Hepatocyte (in vitro differentiated cells): ENCODE data around the gene MMP12. TPM values are rescaled to one million over a fixed set of nuclear protein-coding genes. Genes with fewer than 3 reads are reported as not detected.
"Not testable (repeated sequence)": the region's sequence is repeated elsewhere in the genome, so short reads cannot be mapped to it uniquely, and the experiment has no call there.

Experiments
- DNase-seq: peaks from one replicate; pipeline ENCODE4 v3.0.0-alpha.2; 2016; ENCODE audit warnings: low spot score
- H2AFZ ChIP-seq: fragments of 200-600 bp; sonication (generic); 2 replicates; pipeline ENCODE4 v1.6.0; 2016; ENCODE audit warnings: antibody characterized with exemption, mild to moderate bottlenecking
- H3K27ac ChIP-seq: fragments of 200-600 bp; sonication (generic); 2 replicates; pipeline ENCODE4 v1.5.1; 2016; ENCODE audit warnings: mild to moderate bottlenecking
- H3K27me3 ChIP-seq: fragments of 200-600 bp; sonication (generic); 2 replicates; pipeline ENCODE4 v1.6.1; 2016
- H3K36me3 ChIP-seq: fragments of 200-600 bp; sonication (generic); replicated peaks from 2 replicates; pipeline ENCODE4 v1.5.1; 2016; ENCODE audit warnings: low read depth; ENCODE audit not compliant: insufficient read depth
- H3K4me1 ChIP-seq: fragments of 200-600 bp; sonication (generic); 2 replicates; pipeline ENCODE4 v1.5.1; 2016; ENCODE audit warnings: mild to moderate bottlenecking, moderate library complexity; ENCODE audit not compliant: insufficient read depth
- H3K4me2 ChIP-seq: fragments of 200-600 bp; sonication (generic); 2 replicates; pipeline ENCODE4 v1.6.0; 2016
- H3K4me3 ChIP-seq: fragments of 200-600 bp; sonication (generic); 2 replicates; pipeline ENCODE4 v1.5.1; 2016; ENCODE audit warnings: mild to moderate bottlenecking
- H3K79me2 ChIP-seq: fragments of 200-600 bp; sonication (generic); 2 replicates; pipeline ENCODE4 v1.6.0; 2017; ENCODE audit warnings: mild to moderate bottlenecking
- H3K9me2 ChIP-seq: fragments of 200-600 bp; sonication (generic); replicated peaks from 2 replicates; pipeline ENCODE4 v1.6.0; 2017; ENCODE audit warnings: mild to moderate bottlenecking; ENCODE audit not compliant: insufficient read depth
- H3K9me3 ChIP-seq: fragments of 200-600 bp; sonication (generic); 2 replicates; pipeline ENCODE4 v1.5.1; 2016; ENCODE audit warnings: low read depth, mild to moderate bottlenecking
- H4K20me1 ChIP-seq: fragments of 200-600 bp; sonication (generic); 2 replicates; pipeline ENCODE4 v1.6.0; 2016; ENCODE audit warnings: mild to moderate bottlenecking; ENCODE audit not compliant: insufficient read depth, poor library complexity, severe bottlenecking
- EZH2 ChIP-seq: fragments of 200-600 bp; sonication (generic); IDR thresholded peaks from 2 replicates; pipeline ENCODE4 v1.6.1; 2016; ENCODE audit warnings: antibody characterized with exemption, mild to moderate bottlenecking, borderline replicate concordance
- EZH2phosphoT487 ChIP-seq: fragments of 200-600 bp; sonication (generic); IDR thresholded peaks from one replicate; pipeline ENCODE4 v1.6.1; 2018; ENCODE audit warnings: antibody characterized with exemption, mild to moderate bottlenecking, low read depth, moderate library complexity; ENCODE audit not compliant: unreplicated experiment, severe bottlenecking
- WGBS: methylation state at CpG from one replicate; pipeline ENCODE4 v1.1.6; 2016; ENCODE audit warnings: low lambda C conversion rate; ENCODE audit errors: missing lambda C conversion rate; 5-methylcytosine and 5-hydroxymethylcytosine counted together
- polyA plus RNA-seq: library from polyadenylated mRNA; unstranded; fragments of >200 nt; fragmentation: Nextera tagmentation; extraction: Ambion mirVana; gene quantifications from 2 replicates; pipeline ENCODE4 v1.2.1, GENCODE V29; 2016
- total RNA-seq: library from RNA; depleted of rRNA; stranded (reverse); fragments of >200 nt; gene quantifications from 2 replicates; pipeline ENCODE4 v1.2.3, GENCODE V29; 2014
- TF ChIP-seq, protein P1 (sequence below): fragments of 200-600 bp; sonication (generic); IDR thresholded peaks from 2 replicates; pipeline ENCODE4 v1.5.1; 2016; ENCODE audit warnings: antibody characterized with exemption, mild to moderate bottlenecking; ENCODE audit not compliant: poor library complexity

Gene MMP12
- total and polyA plus RNA-seq, 2 experiments from 2014 or later, result 0.57 to 0.60 TPM

DNA sequence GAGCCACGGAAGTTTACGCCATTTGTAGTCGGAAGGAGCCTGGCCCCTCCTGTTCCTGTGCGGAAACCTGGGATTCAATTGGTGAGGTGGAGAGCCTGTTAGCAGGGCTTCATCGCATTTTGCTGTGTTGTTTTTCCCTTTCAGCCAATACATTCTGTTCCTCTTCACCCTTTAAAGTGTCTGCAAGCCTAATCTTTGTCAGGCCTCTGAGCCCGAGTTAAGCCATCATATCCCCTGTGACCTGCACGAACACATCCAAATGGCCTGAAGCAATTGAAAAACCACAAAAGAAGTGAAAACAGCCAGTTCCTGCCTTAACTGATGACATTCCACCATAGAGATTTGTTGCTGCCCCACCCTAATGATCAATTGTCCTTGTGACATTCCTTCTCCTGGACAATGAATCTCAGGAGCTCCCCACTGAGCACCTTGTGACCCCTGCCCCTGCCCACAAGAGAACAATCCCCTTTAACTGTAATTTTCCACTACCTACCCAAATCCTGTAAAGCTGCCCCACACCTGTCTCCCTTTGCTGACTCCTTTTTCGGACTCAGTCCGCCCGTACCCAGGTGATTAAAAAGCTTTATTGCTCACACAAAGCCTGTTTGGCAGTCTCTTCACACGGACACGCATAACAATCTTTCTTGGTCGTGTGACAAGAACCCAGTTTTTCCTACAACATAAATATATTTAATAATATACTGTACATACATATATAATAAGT, 37.1 kb upstream of the MMP12 start:
- Histone ChIP-seq H3K4me3 (no peak overlapping the region), H3K4me1 (no peaks in the 10 kb centered on the region), H2AFZ (no peak overlapping the region), H3K79me2 (no peaks in the 10 kb centered on the region), H4K20me1 (no peaks in the 10 kb centered on the region), H3K36me3 (no peaks in the 10 kb centered on the region), H3K9me2 (no peaks in the 10 kb centered on the region), H3K9me3 (no peaks in the 10 kb centered on the region), H3K4me2 (no peak overlapping the region), H3K27ac (no peak overlapping the region), H3K27me3 (no peaks in the 10 kb centered on the region)
- DNase-seq, result no peak
- TF ChIP-seq, protein P1, sequence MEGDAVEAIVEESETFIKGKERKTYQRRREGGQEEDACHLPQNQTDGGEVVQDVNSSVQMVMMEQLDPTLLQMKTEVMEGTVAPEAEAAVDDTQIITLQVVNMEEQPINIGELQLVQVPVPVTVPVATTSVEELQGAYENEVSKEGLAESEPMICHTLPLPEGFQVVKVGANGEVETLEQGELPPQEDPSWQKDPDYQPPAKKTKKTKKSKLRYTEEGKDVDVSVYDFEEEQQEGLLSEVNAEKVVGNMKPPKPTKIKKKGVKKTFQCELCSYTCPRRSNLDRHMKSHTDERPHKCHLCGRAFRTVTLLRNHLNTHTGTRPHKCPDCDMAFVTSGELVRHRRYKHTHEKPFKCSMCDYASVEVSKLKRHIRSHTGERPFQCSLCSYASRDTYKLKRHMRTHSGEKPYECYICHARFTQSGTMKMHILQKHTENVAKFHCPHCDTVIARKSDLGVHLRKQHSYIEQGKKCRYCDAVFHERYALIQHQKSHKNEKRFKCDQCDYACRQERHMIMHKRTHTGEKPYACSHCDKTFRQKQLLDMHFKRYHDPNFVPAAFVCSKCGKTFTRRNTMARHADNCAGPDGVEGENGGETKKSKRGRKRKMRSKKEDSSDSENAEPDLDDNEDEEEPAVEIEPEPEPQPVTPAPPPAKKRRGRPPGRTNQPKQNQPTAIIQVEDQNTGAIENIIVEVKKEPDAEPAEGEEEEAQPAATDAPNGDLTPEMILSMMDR, result no peak
- TF ChIP-seq EZH2 (no peak), EZH2phosphoT487 (no peak)
- WGBS, result 79% methylated on average over 13 of the region's 13 CpGs

DNA sequence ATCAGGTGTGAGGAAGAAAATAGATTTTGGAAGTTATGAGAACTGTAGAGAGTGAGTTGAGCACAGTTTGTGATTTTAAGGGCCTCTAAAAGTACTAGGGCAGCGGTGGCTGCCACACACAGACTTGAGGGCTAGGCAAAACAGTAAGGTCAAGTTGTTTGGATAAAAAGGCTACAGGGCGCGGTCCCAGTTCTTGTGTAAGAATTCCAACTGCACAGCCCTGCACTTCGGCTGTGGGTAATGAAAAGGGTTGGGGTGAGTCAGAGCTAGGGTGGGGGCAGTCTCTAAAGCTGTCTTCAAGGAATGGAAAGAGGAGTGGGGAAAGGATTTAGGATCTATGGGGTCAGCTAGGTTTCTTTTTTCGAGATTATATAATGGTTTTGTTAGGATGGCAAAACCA, 31.1 kb upstream of the MMP12 start:
- H3K4me3 ChIP-seq, H4K20me1 ChIP-seq, H3K4me1 ChIP-seq, H3K27ac ChIP-seq, H2AFZ ChIP-seq, H3K9me2 ChIP-seq, H3K36me3 ChIP-seq, DNase-seq, H3K4me2 ChIP-seq, H3K27me3 ChIP-seq, H3K9me3 ChIP-seq, H3K79me2 ChIP-seq: not testable (repeated sequence)
- 70% methylated on average over 5 of the region's 5 CpGs for WGBS

DNA sequence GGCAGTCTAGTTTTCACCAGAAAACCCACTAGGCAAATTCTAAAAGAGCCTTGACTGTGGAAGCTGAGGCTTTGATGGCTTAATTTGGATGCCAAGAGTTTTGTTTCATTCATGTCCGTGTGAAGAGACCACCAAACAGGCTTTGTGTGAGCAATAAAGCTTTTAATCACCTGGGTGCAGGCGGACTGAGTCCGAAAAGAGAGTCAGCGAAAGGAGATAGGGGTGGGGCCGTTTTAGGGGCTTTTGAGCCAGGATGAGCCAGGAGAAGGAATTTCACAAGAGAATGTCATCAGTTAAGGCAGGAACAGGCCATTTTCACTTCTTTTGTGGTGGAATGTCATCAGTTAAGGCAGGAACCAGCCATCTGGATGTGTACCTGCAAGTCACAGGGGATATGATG, 29.1 kb upstream of the MMP12 start:
- not testable (repeated sequence) for H4K20me1 ChIP-seq, H3K4me2 ChIP-seq, H2AFZ ChIP-seq, H3K27ac ChIP-seq, H3K9me3 ChIP-seq, DNase-seq, H3K79me2 ChIP-seq, H3K4me1 ChIP-seq, H3K36me3 ChIP-seq, H3K27me3 ChIP-seq, H3K4me3 ChIP-seq, H3K9me2 ChIP-seq
- 76% methylated on average over 5 of the region's 5 CpGs for WGBS

DNA sequence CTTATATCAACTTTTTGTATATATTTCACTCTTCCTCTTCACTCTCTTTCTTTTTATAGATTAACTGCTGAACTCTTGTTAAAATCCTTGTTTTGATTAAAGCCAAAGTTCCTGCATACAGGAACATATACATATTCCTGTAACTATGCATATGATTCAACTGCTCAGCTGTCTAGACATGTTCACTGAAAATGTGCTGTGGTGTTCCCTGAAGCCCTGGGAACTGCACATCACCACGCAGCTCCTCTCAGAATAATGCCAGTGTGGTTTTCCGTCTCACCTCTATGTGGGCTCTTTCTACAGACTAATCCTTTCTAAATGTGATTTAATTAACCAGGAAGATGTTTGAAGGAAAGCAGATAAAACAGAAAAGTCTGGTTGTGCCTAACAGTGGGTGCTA, 25.6 kb upstream of the MMP12 start:
- H4K20me1 ChIP-seq, result no peaks in the 10 kb centered on the region
- no peak for TF ChIP-seq EZH2
- TF ChIP-seq, protein P1, result no peak
- no peak for TF ChIP-seq EZH2phosphoT487
- no peak overlapping the region for H2AFZ ChIP-seq
- no peaks in the 10 kb centered on the region for H3K27me3 ChIP-seq
- no peaks in the 10 kb centered on the region for H3K4me1 ChIP-seq
- no peak overlapping the region for H3K4me3 ChIP-seq
- WGBS, result 90% methylated on average over 2 of the region's 2 CpGs
- no peak overlapping the region for H3K27ac ChIP-seq
- H3K4me2 ChIP-seq, result no peak overlapping the region
- DNase-seq, result no peak
- no peaks in the 10 kb centered on the region for H3K79me2 ChIP-seq
- H3K9me3 ChIP-seq, result no peaks in the 10 kb centered on the region
- no peaks in the 10 kb centered on the region for H3K36me3 ChIP-seq
- no peaks in the 10 kb centered on the region for H3K9me2 ChIP-seq
